Measurements from ENCODE around the gene LCA5L.

Gene LCA5L

DNA sequence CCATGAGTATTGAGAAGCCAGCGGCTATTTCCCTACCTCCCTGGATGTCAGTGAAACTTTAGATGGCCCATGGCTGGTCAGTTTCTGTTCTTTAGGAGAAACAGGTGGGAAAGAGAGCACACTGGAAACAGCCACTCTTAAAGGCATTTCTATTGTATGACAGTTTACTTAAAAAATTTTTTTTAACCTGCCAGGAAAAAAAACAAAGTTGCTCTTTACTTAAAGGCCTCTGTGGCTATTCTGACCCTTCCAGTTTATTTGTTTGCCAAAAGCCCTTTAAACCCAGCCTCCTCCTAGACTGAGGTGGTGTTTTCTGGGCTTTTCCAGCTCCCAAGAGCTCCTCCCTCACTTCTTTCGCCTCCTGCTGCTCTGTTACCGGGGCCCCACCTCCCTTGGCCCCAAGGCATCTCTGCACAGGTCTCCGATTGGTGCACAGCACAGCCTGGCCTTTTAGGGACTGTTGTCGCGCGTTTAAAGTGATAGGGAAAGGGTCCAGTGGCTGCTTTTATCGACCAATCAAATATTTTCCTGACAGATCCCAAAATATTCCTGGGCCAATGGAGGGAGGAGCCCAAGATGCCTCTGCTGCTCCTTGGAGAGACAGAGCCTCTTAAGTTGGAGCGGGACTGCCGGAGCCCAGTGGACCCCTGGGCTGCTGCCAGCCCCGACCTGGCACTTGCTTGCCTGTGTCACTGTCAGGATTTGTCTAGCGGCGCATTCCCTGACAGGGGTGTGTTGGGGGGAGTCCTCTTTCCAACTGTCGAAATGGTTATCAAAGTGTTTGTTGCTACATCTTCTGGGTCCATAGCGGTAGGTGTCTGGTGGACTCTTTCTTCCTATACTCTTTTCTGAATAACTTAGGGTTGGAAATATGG, 6.0 kb upstream of the LCA5L start, which contains the start of gene SH3BGR:
Gene SH3BGR (plus strand): TSS at position 639 of the 875 bp plus-strand sequence. CDS start 127 bp downstream, at position 766.
- Histone ChIP-seq H3K27me3 (ENCODE audit: insufficient read depth, low read depth, severe bottlenecking) (no peaks in the 10 kb centered on the region), H3K9me3 (ENCODE audit: severe bottlenecking) (no peaks in the 10 kb centered on the region), H3K27ac (no peak within 1 kb of the TSS), H3K4me3 (ENCODE audit: low read depth, low read length) (no peak within 1 kb of the TSS), H3K36me3 (no peaks in the 10 kb centered on the region)
- DNase-seq = no peak
- TF ChIP-seq, protein P1, sequence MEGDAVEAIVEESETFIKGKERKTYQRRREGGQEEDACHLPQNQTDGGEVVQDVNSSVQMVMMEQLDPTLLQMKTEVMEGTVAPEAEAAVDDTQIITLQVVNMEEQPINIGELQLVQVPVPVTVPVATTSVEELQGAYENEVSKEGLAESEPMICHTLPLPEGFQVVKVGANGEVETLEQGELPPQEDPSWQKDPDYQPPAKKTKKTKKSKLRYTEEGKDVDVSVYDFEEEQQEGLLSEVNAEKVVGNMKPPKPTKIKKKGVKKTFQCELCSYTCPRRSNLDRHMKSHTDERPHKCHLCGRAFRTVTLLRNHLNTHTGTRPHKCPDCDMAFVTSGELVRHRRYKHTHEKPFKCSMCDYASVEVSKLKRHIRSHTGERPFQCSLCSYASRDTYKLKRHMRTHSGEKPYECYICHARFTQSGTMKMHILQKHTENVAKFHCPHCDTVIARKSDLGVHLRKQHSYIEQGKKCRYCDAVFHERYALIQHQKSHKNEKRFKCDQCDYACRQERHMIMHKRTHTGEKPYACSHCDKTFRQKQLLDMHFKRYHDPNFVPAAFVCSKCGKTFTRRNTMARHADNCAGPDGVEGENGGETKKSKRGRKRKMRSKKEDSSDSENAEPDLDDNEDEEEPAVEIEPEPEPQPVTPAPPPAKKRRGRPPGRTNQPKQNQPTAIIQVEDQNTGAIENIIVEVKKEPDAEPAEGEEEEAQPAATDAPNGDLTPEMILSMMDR (IDR thresholded peaks at IDR 0.05; ENCODE audit: low read depth, low read length) = no peak

DNA sequence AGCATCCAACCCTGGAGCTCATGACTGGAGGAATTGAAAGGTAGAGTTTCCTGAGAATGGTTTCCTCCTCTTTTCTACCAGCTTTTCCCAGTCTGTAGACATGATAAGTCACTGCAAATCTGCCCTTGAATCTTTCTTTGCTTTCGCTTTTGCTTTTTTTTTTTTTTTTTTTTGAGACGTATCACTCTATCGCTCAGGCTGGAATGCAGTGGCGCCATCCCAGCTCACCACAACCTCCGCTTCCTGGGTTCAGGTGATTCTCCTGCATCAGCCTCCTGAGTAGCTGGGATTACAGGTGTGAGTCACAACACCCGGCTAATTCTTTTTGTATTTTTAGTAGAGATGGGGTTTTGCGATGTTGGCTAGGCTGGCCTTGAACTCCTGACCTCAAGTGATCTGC, 1.7 kb upstream of the LCA5L start:
- Histone ChIP-seq H3K36me3 (no peaks in the 10 kb centered on the region), H3K27me3 (ENCODE audit: insufficient read depth, low read depth, severe bottlenecking) (no peaks in the 10 kb centered on the region), H3K9me3 (ENCODE audit: severe bottlenecking) (no peaks in the 10 kb centered on the region), H3K4me3 (ENCODE audit: low read depth, low read length) (no peak overlapping the region), H3K27ac (no peak overlapping the region)
- no peak for DNase-seq
- TF ChIP-seq, protein P1 (IDR thresholded peaks at IDR 0.05; ENCODE audit: low read depth, low read length) = no peak

GRCh38 chr21:39444421-39445180, 977 bp downstream of the LCA5L start:
- H3K27me3 ChIP-seq (ENCODE audit: insufficient read depth, low read depth, severe bottlenecking) = no peaks in the 10 kb centered on the region
- H3K27ac ChIP-seq = no peak overlapping the region
- peak; percentile 53 for DNase-seq
- TF ChIP-seq, protein P1 (IDR thresholded peaks at IDR 0.05; ENCODE audit: low read depth, low read length) = no peak
- peak overlapping the region; percentile 95 for H3K4me3 ChIP-seq (ENCODE audit: low read depth, low read length)
- no peaks in the 10 kb centered on the region for H3K36me3 ChIP-seq
- no peaks in the 10 kb centered on the region for H3K9me3 ChIP-seq (ENCODE audit: severe bottlenecking)

GRCh38 chr21:39441502-39442475, 3.8 kb downstream of the LCA5L start:
- peak; percentile 65 for DNase-seq
- TF ChIP-seq, protein P1 (IDR thresholded peaks at IDR 0.05; ENCODE audit: low read depth, low read length) = peak; percentile 86
- Histone ChIP-seq H3K27me3 (ENCODE audit: insufficient read depth, low read depth, severe bottlenecking) (no peaks in the 10 kb centered on the region), H3K27ac (no peak overlapping the region), H3K4me3 (ENCODE audit: low read depth, low read length) (no peak overlapping the region), H3K36me3 (no peaks in the 10 kb centered on the region), H3K9me3 (ENCODE audit: severe bottlenecking) (no peaks in the 10 kb centered on the region)

DNA sequence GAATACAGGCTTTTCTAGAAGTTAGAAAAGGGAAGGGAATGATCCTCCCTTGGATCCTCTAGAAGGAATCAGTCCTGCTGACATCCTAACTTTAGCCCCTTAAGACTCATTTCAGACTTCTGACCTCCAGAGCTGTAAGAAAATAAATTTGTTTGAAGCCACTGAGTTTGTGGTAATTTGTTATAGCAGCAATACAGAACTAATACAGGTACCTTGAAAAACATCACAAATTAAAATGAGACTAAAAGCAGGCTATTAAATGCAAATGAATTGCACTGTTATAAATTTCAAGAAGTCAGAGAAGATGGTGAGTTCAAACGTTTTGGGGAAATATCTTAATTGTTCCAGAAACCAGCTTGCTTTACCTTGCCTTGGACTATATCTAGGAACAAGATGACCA, 6.3 kb downstream of the LCA5L start:
- Histone ChIP-seq H3K36me3 (no peaks in the 10 kb centered on the region), H3K27ac (no peak overlapping the region), H3K27me3 (ENCODE audit: insufficient read depth, low read depth, severe bottlenecking) (no peaks in the 10 kb centered on the region), H3K4me3 (ENCODE audit: low read depth, low read length) (no peak overlapping the region), H3K9me3 (ENCODE audit: severe bottlenecking) (no peaks in the 10 kb centered on the region)
- TF ChIP-seq, protein P1 (IDR thresholded peaks at IDR 0.05; ENCODE audit: low read depth, low read length) = no peak
- no peak for DNase-seq
